Measurements from ENCODE around the gene SEMA7A.

- TF ChIP-seq CTCF (conservative IDR thresholded peaks at IDR 0.05 in 1 of 2, IDR thresholded peaks at IDR 0.05 in 1 of 2; ENCODE audit: extremely low read depth in 1 of 2, insufficient read depth in 1 of 2, low read depth in 1 of 2, low read length in 2 of 2) (no peak), EZH2 (IDR thresholded peaks at IDR 0.05; ENCODE audit: borderline replicate concordance, low read length) (no peak)
Observed at GRCh38 chr15:74454764-74455500, 21.2 kb upstream of the SEMA7A start.
